A549 (cell line): ENCODE results near the gene CEBPZOS.

Experiments
- CEBPB ChIP-seq, 2 experiments: fragments of >200 bp in 1 of 2; sonication (Bioruptor Twin) in 1 of 2; formaldehyde crosslinking in 1 of 2; IDR thresholded peaks; 2 replicates each; pipeline ENCODE4 v1.6.1; 2012 to 2016
- CHD4 ChIP-seq: fragments of 200-600 bp; sonication (generic); IDR thresholded peaks from 2 replicates; pipeline ENCODE4 v1.6.1; 2016; ENCODE audit warnings: antibody characterized with exemption, mild to moderate bottlenecking, borderline replicate concordance
- CTCF ChIP-seq: fragments of >200 bp; sonication (Bioruptor Twin); formaldehyde crosslinking; IDR thresholded peaks from 3 replicates; pipeline ENCODE4 v1.5.1; 2016
- EP300 ChIP-seq, 2 experiments: fragments of >200 bp; sonication (Bioruptor Twin); formaldehyde crosslinking; IDR thresholded peaks; 2 replicates in 1 of 2; 3 replicates in 1 of 2; pipeline ENCODE4 v1.6.1; 2016 to 2017
- HMGXB4 ChIP-seq: fragments of 250-450 bp; sonication (Bioruptor Pico); IDR thresholded peaks from 2 replicates; pipeline ENCODE4 v1.5.0; 2021; ENCODE audit warnings: mild to moderate bottlenecking, moderate library complexity, borderline replicate concordance
- KDM1A ChIP-seq: fragments of 200-600 bp; sonication (generic); IDR thresholded peaks from 2 replicates; pipeline ENCODE4 v1.6.1; 2016; ENCODE audit warnings: low read depth, mild to moderate bottlenecking
- MAFK ChIP-seq: fragments of 450-650 bp; IDR thresholded peaks from 2 replicates; pipeline ENCODE4 v1.6.1; 2014; ENCODE audit not compliant: partially characterized antibody
- MAZ ChIP-seq: fragments of 150-350 bp; IDR thresholded peaks from 2 replicates; pipeline ENCODE4 v1.6.1; 2014; ENCODE audit warnings: antibody characterized with exemption, low read depth, low read length, borderline replicate concordance
- MYC ChIP-seq: IDR thresholded peaks from 2 replicates; pipeline ENCODE4 v1.6.1; 2012; ENCODE audit warnings: mild to moderate bottlenecking, inconsistent platforms, low read length, improper control_type of control experiment, borderline replicate concordance
- NPAS2 ChIP-seq: fragments of 250-450 bp; sonication (Bioruptor Pico); IDR thresholded peaks from 2 replicates; pipeline ENCODE4 v1.8.0; 2022; ENCODE audit warnings: mild to moderate bottlenecking, moderate library complexity, borderline replicate concordance
- POLR2A ChIP-seq: IDR thresholded peaks from 2 replicates; pipeline ENCODE4 v1.6.1; 2012; ENCODE audit warnings: mild to moderate bottlenecking, low read length
- SMC3 ChIP-seq: fragments of >200 bp; sonication (Bioruptor Twin); formaldehyde crosslinking; IDR thresholded peaks from 3 replicates; pipeline ENCODE4 v1.6.1; 2018; ENCODE audit warnings: inconsistent platforms

GRCh38 chr2:37167636-37168180 lies 28.6 kb upstream of the CEBPZOS start:
- TF ChIP-seq CTCF = no peak
- no peak for TF ChIP-seq MAFK
- no peak for TF ChIP-seq NPAS2
- TF ChIP-seq POLR2A = no peak
- TF ChIP-seq KDM1A = no peak
- no peak for TF ChIP-seq HMGXB4 (CRISPR knock-in tag)
- TF ChIP-seq EP300 (IDR thresholded peaks at IDR 0.05) = no peak
- TF ChIP-seq MAZ = no peak
- TF ChIP-seq CHD4 = no peak
- no peak for TF ChIP-seq CEBPB (IDR thresholded peaks at IDR 0.05)
- no peak for TF ChIP-seq MYC
- no peak for TF ChIP-seq SMC3
